ENCODE data around the gene SLC38A1. TPM values are rescaled to one million over a fixed set of nuclear protein-coding genes. Genes with fewer than 3 reads are reported as not detected.

Gene SLC38A1
- total RNA-seq, 2 donors from 2014 or later, result 117 to 118 TPM

- Histone ChIP-seq H3K9ac (ENCODE audit: low read depth in 2 of 2, low read length in 2 of 2) (no peak overlapping the region), H3K4me3 (no peak overlapping the region), H3K27ac (no peak overlapping the region), H3K36me3 (no peaks in the 10 kb centered on the region), H3K27me3 (no peaks in the 10 kb centered on the region), H3K9me3 (no peaks in the 10 kb centered on the region), H3K4me1 (no peaks in the 10 kb centered on the region)
- intact Hi-C loops (cut with DNase I), result no loop called here
- no peak for TF ChIP-seq CTCF (IDR thresholded peaks at IDR 0.05)
- DNase-seq, result no peak
These were observed 22.7 kb downstream of the SLC38A1 start for GRCh38 chr12:46246021-46246700.

- no peaks in the 10 kb centered on the region for H3K4me1 ChIP-seq
- H3K27ac ChIP-seq, result no peak overlapping the region
- no peak for TF ChIP-seq CTCF (IDR thresholded peaks at IDR 0.05)
- H3K4me3 ChIP-seq, result no peak overlapping the region
- no peaks in the 10 kb centered on the region for H3K27me3 ChIP-seq
- intact Hi-C loops (cut with DNase I), result no loop called here
- no peaks in the 10 kb centered on the region for H3K9me3 ChIP-seq
- H3K36me3 ChIP-seq, result no peaks in the 10 kb centered on the region
- no peak overlapping the region for H3K9ac ChIP-seq (ENCODE audit: low read depth in 2 of 2, low read length in 2 of 2)
- DNase-seq, result no peak
These were observed 23.8 kb downstream of the SLC38A1 start for GRCh38 chr12:46244997-46245396.

- TF ChIP-seq CTCF (IDR thresholded peaks at IDR 0.05), result no peak
- H3K4me3 ChIP-seq, result no peak overlapping the region
- H3K9ac ChIP-seq (ENCODE audit: low read depth in 2 of 2, low read length in 2 of 2), result no peak overlapping the region
- H3K27me3 ChIP-seq, result no peaks in the 10 kb centered on the region
- H3K4me1 ChIP-seq, result no peaks in the 10 kb centered on the region
- no peaks in the 10 kb centered on the region for H3K9me3 ChIP-seq
- no peaks in the 10 kb centered on the region for H3K36me3 ChIP-seq
- no peak for DNase-seq
- no peak overlapping the region for H3K27ac ChIP-seq
- intact Hi-C loops (cut with DNase I), result no loop called here
These were observed 24.4 kb downstream of the SLC38A1 start for GRCh38 chr12:46244273-46244915.

- TF ChIP-seq CTCF (IDR thresholded peaks at IDR 0.05), result no peak
- intact Hi-C loops (cut with DNase I), result no loop called here
- no peak overlapping the region for H3K9ac ChIP-seq (ENCODE audit: low read depth in 2 of 2, low read length in 2 of 2)
- H3K4me3 ChIP-seq, result no peak overlapping the region
- H3K9me3 ChIP-seq, result no peaks in the 10 kb centered on the region
- H3K4me1 ChIP-seq, result no peaks in the 10 kb centered on the region
- DNase-seq, result no peak
- no peak overlapping the region for H3K27ac ChIP-seq
- no peaks in the 10 kb centered on the region for H3K27me3 ChIP-seq
- no peaks in the 10 kb centered on the region for H3K36me3 ChIP-seq
These were observed 26.3 kb downstream of the SLC38A1 start for GRCh38 chr12:46242569-46242968.

DNA sequence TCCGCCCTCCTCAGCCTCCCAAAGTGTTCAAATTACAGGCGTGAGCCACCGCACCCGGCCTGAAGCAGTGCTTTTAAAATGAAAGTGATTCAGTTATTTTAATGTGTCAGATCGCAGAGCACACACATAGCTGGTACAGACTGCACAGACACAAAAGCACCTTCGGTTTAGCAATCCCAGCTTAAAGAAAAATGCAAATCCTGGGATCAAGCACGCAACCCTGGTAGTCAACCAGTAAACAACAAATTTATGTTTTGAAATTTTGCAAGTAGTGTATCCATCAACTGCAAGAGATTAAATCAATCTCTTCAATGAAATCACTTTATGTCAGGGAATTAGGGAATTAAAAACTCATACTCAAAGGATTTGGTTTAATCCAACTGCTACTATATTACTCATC, 28.4 kb downstream of the SLC38A1 start:
- intact Hi-C loops (cut with DNase I), result no loop called here
- TF ChIP-seq CTCF (IDR thresholded peaks at IDR 0.05), result no peak
- no peak for DNase-seq

More for the DNA sequence above, 28.4 kb downstream of the SLC38A1 start:
- H3K4me1 ChIP-seq, result no peaks in the 10 kb centered on the region
- H3K4me3 ChIP-seq, result no peak overlapping the region
- no peak overlapping the region for H3K27ac ChIP-seq
- no peaks in the 10 kb centered on the region for H3K9me3 ChIP-seq
- H3K9ac ChIP-seq (ENCODE audit: low read depth in 2 of 2, low read length in 2 of 2), result no peak overlapping the region
- H3K27me3 ChIP-seq, result no peaks in the 10 kb centered on the region
- no peaks in the 10 kb centered on the region for H3K36me3 ChIP-seq

Measured in colonic mucosa (tissue), 4 donors.